Measurements from ENCODE around the gene AQP11.
A peak's percentile ranks its signal among the peaks of the same experiment; 100 is the strongest.
"Not testable (repeated sequence)": the region's sequence is repeated elsewhere in the genome, so short reads cannot be mapped to it uniquely, and the experiment has no call there.

AQP11 gene, protein sequence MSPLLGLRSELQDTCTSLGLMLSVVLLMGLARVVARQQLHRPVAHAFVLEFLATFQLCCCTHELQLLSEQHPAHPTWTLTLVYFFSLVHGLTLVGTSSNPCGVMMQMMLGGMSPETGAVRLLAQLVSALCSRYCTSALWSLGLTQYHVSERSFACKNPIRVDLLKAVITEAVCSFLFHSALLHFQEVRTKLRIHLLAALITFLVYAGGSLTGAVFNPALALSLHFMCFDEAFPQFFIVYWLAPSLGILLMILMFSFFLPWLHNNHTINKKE

DNA sequence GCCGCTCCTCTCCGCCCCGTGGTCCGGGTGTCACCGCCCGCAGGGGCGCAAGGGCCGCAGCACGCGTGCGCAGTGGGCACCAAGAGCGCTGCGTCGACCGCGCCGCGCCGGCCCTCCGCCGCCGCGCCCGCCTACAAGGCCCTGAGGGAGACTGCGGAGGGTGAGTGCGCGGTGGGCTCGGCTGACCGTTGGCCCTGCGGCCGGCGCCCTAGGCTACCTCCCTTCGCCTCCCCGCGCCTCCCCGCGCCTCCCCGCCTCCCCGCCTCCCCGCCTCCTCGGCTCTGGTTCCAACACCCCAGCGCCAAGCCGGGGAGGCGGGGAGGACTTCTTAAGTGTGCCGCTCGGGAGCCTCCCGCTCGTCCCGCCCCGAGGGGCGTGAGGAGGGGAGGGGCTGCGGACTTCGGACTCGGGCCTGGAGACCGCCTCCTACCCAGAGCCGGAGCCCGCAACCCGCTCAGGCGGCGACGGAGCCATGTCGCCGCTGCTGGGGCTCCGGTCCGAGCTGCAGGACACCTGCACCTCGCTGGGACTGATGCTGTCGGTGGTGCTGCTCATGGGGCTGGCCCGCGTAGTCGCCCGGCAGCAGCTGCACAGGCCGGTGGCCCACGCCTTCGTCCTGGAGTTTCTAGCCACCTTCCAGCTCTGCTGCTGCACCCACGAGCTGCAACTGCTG, at the start of gene AQP11:
AQP11 (plus strand) TSS at position 433 of the 673 bp plus-strand sequence; CDS start at position 473, 40 bp downstream.
- peak within 1 kb of the TSS; percentile 53 for H3K4me3 ChIP-seq (replicated peaks; ENCODE audit: low read depth, low read length)
- TF ChIP-seq, protein P1, sequence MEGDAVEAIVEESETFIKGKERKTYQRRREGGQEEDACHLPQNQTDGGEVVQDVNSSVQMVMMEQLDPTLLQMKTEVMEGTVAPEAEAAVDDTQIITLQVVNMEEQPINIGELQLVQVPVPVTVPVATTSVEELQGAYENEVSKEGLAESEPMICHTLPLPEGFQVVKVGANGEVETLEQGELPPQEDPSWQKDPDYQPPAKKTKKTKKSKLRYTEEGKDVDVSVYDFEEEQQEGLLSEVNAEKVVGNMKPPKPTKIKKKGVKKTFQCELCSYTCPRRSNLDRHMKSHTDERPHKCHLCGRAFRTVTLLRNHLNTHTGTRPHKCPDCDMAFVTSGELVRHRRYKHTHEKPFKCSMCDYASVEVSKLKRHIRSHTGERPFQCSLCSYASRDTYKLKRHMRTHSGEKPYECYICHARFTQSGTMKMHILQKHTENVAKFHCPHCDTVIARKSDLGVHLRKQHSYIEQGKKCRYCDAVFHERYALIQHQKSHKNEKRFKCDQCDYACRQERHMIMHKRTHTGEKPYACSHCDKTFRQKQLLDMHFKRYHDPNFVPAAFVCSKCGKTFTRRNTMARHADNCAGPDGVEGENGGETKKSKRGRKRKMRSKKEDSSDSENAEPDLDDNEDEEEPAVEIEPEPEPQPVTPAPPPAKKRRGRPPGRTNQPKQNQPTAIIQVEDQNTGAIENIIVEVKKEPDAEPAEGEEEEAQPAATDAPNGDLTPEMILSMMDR (IDR thresholded peaks at IDR 0.05; ENCODE audit: low read depth, low read length, missing control alignments): no peak
- DNase-seq (ENCODE audit: extremely low read depth, low read depth): peak; percentile 22

DNA sequence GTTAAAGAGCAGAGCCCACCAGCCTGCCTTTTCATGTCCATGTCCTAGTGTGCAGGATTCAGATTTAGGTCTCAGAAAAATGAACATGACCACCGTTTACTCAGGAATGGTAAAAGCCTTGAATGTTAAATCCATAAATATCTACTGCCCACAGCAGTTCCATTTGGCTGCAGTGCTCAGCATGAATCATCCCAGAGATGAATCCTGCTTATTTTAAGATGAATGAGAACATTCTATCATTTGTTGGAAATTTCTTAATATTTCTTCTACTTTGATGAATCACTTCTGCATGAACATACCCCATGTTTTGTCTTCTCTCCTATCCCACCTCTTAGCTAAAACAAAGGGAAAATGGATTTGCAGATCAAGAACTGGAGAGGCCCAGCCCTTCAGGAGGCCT, 47.5 kb upstream of the AQP11 start:
- TF ChIP-seq, protein P1 (IDR thresholded peaks at IDR 0.05; ENCODE audit: low read depth, low read length, missing control alignments): no peak
- DNase-seq (ENCODE audit: extremely low read depth, low read depth): no peak
- no peak overlapping the region for H3K4me3 ChIP-seq (replicated peaks; ENCODE audit: low read depth, low read length)

DNA sequence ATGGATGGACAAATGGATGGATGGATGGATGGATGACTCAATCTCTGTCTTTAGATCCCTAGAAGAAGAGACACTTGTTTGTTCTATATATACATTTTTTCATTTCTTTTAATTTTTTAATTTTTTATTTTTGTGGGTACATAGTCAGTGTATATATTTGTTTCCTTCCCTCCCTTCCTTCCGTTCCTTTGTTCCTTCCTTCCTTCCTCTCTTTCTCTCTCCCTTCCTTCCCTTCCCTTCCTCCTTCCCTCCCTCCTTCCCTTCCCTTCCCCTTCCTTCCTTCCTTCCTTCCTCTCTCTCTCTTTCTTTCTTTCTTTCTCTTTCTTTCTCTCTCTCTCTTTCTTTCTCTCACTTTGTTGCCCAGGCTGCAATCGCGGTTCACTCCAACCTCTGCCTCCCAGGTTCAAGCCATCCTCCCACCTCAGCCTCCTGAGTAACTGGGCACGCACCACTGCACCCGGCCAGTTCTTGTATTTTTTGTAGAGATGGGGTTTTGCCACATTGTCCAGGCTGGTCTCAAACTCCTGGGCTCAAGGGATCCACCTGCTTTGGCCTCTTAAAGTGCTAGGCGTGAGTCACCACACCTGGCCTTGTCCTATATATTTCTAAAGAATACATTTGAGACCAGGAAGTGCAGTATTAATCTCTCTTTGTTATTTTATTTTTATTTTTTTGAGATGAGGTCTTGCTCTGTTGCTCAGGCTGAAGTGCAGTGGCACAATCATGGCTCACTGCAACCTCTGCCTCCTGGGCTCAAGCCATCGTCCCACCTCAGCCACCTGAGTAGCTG, 42.5 kb upstream of the AQP11 start:
- TF ChIP-seq, protein P1 (IDR thresholded peaks at IDR 0.05; ENCODE audit: low read depth, low read length, missing control alignments): no peak
- no peak for DNase-seq (ENCODE audit: extremely low read depth, low read depth)
- no peak overlapping the region for H3K4me3 ChIP-seq (replicated peaks; ENCODE audit: low read depth, low read length)

DNA sequence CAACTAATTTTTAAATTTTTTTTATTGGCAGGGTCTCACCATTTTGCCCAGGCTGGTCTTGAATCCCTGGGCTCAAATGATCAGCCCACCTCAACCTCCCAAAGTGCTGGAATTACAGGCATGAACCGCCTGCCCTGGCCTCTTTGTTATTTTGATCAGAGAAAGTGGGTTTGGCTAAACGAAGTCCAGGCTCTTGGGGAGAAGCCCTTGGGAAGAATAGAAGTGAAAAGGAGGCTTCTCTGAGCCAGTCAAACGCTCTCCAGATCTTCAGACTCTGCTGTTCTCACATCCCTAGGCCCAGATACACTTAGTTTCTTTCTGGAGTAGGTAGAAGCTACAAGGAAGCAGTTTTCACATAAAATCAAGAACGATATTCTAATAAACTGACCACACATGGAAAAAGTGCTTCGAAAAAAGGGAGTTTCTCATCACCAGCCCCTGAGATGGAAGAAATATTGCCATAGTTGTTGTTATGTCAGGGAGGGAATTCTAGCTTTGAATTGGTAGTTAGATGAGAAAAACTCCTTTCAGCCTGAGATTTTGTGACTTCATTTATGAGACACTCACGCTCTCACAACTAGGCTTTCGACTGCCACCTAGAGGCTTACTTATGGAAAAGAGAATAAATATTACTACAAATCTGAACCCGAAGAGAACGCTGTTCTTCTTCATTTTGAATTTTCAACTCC, 41.7 kb upstream of the AQP11 start:
- DNase-seq (ENCODE audit: extremely low read depth, low read depth): peak; percentile 59
- TF ChIP-seq, protein P1 (IDR thresholded peaks at IDR 0.05; ENCODE audit: low read depth, low read length, missing control alignments): peak; percentile 55
- no peak overlapping the region for H3K4me3 ChIP-seq (replicated peaks; ENCODE audit: low read depth, low read length)

DNA sequence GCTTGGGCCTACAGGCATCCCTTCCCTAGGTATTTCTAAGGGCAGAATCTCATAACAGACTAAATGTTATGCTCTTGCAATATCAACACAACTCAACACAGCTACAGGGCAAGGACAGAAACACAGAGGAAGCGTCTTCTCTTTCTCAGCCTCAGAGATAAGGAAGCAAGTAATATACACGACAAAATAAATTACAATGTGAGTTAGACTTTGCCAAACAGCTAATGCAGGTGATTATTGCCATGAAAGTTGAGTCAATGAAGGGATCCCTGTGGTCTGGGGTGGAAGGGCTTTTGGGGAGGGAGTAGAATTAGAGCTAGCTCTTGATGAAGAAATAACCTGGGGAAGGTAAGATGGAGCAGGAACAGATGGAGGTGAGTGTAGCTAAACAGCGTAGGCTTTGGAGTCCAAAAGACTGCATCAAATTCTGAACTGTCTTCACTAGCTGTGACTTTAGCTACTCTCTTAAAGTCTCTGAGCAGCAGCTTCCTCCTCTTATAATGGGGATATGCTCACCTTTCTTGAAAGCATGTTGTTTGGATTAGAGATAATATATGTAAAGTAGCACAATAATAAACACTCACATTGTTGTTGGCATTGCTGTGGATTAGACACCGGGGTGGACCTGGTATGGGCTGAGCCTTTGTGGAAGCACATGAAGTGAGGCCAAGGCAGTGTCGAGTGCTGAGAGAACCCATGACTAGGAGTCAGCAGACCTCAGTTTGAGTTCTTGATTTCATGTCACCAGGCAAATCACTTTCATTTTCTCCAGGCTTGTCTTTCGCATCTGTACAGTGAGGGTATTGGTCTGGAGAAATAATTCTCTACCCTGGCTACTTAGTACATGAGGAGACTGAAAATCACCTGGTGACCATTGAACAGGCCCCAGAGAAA, 41.0 kb upstream of the AQP11 start:
- H3K4me3 ChIP-seq (replicated peaks; ENCODE audit: low read depth, low read length): no peak overlapping the region
- TF ChIP-seq, protein P1 (IDR thresholded peaks at IDR 0.05; ENCODE audit: low read depth, low read length, missing control alignments): no peak

DNA sequence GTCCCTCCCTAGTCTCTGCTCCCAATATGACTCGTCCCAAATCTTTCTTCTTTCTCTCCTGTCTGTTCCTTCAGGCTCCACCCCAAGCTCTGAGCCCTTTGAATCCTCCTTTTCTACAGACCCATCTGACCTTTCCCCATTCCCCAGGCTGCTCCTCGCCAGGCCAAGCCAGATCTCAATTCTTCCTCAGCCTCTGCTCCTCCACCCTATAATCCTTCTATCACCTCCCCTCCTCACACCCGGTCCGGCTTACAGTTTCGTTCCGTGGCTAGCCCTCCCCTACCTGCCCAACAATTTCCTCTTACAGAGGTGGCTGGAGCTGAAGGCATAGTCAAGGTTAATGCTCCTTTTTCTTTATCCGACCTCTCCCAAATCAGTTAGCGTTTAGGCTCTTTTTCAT, 38.3 kb upstream of the AQP11 start:
- not testable (repeated sequence) for DNase-seq (ENCODE audit: extremely low read depth, low read depth); H3K4me3 ChIP-seq (replicated peaks; ENCODE audit: low read depth, low read length)

More for the DNA sequence above, 41.0 kb upstream of the AQP11 start:
- no peak for DNase-seq (ENCODE audit: extremely low read depth, low read depth)
